GM21526 (cell line): Measurements from ENCODE around the gene SGCA.

Source experiments
- ATAC-seq: cut with Tn5 transposase; IDR thresholded peaks from one replicate; pipeline ENCODE4 v1.9.1; 2021; ENCODE audit warnings: moderate library complexity; ENCODE audit not compliant: unreplicated experiment, low FRiP score

The SGCA gene

GRCh38 chr17:50180111-50180510 lies 14.3 kb downstream of the SGCA start:
- ATAC-seq: no peak

DNA sequence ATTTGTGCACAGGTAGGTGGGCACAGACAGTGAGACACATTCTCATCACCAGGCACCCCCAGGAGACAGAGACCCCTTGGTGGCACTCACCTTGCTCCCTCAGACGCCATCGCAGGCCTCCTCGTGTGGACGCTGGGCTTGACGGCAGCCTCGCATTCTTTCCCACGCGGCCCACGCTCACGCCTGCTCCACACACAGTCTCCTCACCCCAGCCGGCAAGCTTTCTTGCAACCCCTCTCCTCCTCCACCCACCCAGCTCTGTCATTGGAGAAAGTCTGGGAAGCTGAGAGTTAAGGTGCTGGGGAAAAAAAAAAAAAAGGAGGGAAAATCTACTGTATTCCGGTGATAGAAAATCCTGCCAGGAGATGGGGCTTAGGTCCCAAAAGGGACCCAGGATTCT lies 14.8 kb downstream of the SGCA start:
- ATAC-seq: no peak

DNA sequence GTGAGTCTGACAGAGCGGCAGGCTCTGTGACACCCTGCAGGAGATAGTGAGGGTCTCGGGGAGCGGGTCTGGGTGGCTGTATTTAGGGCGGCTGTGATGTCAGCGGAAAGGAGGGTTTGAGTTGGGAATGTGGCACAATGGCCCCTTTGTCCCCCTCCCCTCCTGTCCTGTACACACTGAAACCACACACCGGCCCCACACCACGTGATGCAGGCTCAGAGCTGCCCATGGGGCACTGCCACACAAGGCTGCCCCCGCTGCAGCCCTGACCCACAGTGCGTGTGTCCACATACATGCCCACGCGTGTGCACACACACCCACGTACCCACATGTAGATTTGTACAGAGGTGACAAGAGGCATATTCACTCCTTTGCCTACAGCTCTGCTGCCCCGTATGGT lies 15.3 kb downstream of the SGCA start:
- ATAC-seq: no peak

DNA sequence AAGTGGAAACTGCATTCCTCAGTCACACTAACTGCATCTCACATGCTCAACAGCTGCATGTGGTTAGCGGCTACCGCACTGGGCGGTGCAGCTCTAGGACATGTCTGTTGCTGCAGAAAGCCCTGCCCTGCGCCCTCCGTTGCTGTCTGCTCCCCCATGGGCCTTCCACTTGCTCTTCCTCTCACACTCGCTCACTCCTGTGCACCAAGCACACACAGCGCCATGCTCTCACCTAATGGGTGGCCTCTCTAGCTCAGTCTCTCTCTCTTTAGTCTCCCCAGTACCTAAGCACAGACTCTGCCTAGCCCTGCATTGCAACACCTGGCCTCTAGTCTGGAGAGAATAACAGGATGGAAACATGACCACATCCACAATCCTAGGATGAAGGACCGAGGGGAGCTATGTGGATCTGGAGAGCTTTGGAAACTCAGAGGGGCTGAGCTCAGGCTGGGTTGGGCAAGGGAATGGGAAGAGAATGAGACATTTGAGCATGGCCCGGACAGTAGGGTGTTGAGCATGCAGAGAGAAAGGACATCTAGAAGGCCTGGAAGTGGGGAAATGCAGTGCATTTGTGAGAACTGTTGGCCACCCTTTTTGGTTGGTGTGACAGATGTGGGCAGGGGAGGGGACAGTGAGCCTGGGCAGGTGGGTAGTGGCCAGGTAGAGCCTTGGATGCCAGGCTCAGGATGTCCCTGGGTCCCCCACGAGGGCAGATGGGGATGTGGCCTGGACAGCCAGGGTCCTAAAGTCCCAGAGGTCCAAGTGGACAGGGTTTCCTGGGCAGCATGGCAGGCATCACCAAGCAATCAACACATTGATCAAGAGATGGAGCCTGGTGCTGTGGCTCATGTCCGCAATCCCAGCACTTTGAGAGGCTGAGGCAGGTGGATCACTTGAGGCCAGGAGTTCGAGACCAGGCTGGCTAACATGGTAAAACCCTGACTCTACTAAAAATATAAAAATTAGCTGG lies 16.1 kb downstream of the SGCA start:
- ATAC-seq: no peak

- ATAC-seq: no peak
These were observed 17.1 kb downstream of the SGCA start for GRCh38 chr17:50182783-50183420.

DNA sequence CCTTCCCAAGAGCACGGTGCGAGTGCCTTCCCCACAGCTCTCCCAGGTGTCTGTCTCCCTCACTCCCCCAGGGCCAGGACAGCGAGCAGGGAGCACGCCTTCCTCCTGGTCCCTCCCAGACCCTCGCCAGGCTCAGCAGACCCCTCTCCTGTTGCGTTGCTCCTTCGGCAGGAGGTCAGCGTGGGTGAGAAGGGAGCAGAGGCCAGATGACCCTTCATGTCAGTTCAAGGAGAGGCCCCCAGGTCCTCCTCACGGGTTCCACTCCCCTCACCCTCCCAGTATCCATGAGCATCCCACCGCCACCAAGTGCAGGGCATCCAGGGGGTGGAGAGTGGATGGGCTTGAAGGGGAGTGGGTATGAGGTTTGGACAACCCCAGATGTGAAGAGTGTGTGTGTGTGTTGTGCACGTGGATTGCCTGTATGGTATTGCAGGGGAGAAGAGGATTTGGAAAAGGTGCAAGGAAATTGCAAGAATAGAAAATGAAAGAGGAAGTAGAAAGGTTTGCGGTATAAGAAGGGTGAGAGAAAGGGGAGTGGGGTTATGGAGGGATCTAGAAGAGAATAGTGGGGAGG lies 17.7 kb downstream of the SGCA start:
- no peak for ATAC-seq

DNA sequence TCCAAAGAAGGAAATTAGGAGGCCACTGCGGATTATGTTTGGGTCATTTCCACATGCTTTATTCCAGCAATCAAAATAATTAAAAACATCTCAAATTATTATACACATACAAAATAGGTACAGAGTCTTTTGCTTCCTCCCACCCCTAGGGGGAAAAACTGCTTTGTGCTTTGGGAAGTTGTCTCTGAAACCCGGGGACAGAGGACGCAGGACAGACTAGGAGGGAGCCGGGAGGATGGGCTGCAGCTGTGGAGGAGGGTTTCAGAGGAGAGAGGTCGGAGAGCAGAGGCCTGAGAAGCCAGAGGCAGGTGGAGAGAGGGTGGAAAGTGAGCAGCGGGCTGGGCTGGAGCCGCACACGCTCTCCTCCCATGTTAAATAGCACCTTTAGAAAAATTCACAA lies 18.3 kb downstream of the SGCA start:
- ATAC-seq: no peak

- ATAC-seq: no peak
These were observed 19.0 kb downstream of the SGCA start for GRCh38 chr17:50184611-50185398.

- no peak for ATAC-seq
These were observed 20.0 kb downstream of the SGCA start for GRCh38 chr17:50185631-50186471.

GRCh38 chr17:50186661-50187393 lies 21.0 kb downstream of the SGCA start:
- ATAC-seq: no peak

- ATAC-seq: no peak
These were observed 21.6 kb downstream of the SGCA start for GRCh38 chr17:50187394-50187725.

DNA sequence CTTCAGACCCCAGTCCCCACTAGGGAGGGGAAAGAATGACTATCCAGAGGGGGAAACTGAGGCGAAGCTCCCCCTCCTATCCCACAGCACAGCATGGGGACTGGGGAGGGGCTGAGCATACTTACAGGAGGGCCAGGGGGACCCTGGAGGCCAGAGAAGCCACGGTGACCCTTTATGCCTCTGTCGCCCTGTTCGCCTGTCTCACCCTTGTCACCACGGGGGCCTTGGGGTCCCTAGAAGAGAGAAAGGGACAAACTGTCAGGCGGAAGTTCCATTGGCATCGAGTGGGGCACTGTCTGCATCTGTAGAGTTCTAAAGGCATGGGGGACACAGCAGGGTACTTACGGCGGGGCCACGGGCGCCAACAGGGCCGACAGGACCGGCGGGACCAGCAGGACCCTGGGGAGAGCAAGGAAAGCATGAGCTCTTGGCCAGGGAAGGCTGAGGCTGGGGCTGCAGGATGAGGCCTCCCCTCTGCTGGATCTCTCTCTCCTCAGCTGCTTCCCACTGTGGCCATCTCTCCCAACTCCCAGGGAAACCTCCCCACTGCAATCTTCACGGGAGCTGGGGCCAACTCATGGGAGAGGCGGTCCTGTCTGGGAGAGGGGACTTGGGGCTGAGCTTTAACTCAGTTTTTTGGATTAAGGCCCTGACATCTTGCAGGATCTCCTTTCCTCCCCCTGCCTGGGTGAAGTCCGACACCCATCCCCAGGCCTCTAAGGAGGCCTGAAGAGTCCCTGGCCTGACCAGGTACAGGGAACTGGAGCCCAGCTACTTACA lies 22.1 kb downstream of the SGCA start:
- ATAC-seq: no peak

- no peak for ATAC-seq
These were observed 22.7 kb downstream of the SGCA start for GRCh38 chr17:50188531-50188920.

GRCh38 chr17:50188921-50189549 lies 23.2 kb downstream of the SGCA start:
- no peak for ATAC-seq

DNA sequence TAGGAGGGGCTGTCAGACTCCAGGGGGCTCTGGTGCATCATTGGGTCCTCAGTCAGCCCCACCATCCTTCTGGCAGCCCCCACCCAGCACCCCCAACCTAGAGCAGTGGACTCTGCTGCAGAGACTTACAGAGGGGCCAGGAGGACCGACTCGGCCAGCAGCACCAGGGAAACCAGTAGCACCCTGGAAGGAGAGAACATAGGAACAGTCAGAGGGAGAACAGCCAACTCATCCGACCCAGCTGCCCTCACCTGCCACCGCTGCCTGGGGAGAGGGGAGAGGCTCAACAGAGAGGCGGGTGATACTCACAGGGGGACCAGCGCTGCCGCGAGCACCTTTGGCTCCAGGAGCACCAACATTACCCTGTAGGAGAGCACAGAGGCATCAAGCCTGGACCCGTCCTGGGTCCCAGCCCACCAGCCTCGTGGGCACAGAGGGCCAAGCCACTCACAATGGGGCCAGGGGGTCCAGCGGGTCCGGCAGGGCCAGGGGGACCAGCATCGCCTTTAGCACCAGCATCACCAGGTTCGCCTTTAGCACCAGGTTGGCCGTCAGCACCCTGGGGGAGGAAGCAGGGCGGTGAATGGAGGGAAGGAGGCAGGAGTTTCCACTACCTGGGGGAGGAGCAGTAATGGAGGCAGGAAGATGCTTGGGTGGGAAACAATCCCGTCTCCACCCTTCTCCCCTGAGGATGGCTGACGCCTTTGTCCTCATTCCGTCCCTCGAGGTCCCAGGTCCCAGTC lies 23.9 kb downstream of the SGCA start:
- no peak for ATAC-seq

- ATAC-seq: no peak
These were observed 24.4 kb downstream of the SGCA start for GRCh38 chr17:50190293-50190602.

- ATAC-seq: no peak
These were observed 25.0 kb downstream of the SGCA start for GRCh38 chr17:50190603-50191358.
